MCF 10A (cell line): ENCODE results near the gene EHMT1. TPM values are rescaled to one million over a fixed set of nuclear protein-coding genes. Genes with fewer than 3 reads are reported as not detected.

Experiments
- BruUV-seq: library from RNA; stranded (reverse); fragments of 400-500 nt; replicated peaks from 2 replicates; lab custom pipeline; 2021; lab: Mats Ljungman, UMichigan
- CTCF ChIA-PET: fragments of 300-600 bp; sonication (Branson Sonifier 250); formaldehyde crosslinking; extraction: SDS; loops from one replicate; lab custom pipeline; 2021; ENCODE audit warnings: antibody characterized with exemption, inconsistent platforms; lab: Yijun Ruan, JAX
- POLR2A ChIA-PET: fragments of 300-600, 350-650 bp; sonication (Branson Sonifier 250); formaldehyde crosslinking; extraction: SDS; loops from one replicate; lab custom pipeline; 2020; ENCODE audit warnings: antibody characterized with exemption, inconsistent platforms; lab: Yijun Ruan, JAX
- DNase-seq: peaks from one replicate; pipeline ENCODE4 v3.0.0-alpha.2; 2018; ENCODE audit not compliant: unreplicated experiment
- H3K27ac Mint-ChIP-seq: one replicate; pipeline ENCODE4 v1.8.0; 2022; ENCODE audit warnings: mild to moderate bottlenecking, low read depth, mixed read lengths; ENCODE audit not compliant: unreplicated experiment
- H3K27me3 Mint-ChIP-seq: one replicate; pipeline ENCODE4 v1.8.0; 2022; ENCODE audit warnings: mixed read lengths; ENCODE audit not compliant: insufficient read depth, unreplicated experiment
- H3K36me3 Mint-ChIP-seq: one replicate; pipeline ENCODE4 v1.8.0; 2022; ENCODE audit warnings: mild to moderate bottlenecking, moderate library complexity, mixed read lengths; ENCODE audit not compliant: insufficient read depth, unreplicated experiment
- H3K4me1 Mint-ChIP-seq: one replicate; pipeline ENCODE4 v1.8.0; 2022; ENCODE audit warnings: mixed read lengths; ENCODE audit not compliant: insufficient read depth, unreplicated experiment
- H3K4me3 Mint-ChIP-seq: one replicate; pipeline ENCODE4 v1.8.0; 2022; ENCODE audit warnings: mild to moderate bottlenecking, moderate library complexity, mixed read lengths; ENCODE audit not compliant: unreplicated experiment
- H3K9me3 Mint-ChIP-seq: one replicate; pipeline ENCODE4 v1.8.0; 2022; ENCODE audit warnings: mixed read lengths; ENCODE audit not compliant: unreplicated experiment
- CTCF ChIP-seq: fragments of 200-600 bp; IDR thresholded peaks from one replicate; pipeline ENCODE4 v1.8.0; 2022; ENCODE audit warnings: antibody characterized with exemption, mild to moderate bottlenecking; ENCODE audit not compliant: unreplicated experiment
- intact Hi-C: fragments of 100-400 bp; cut with micrococcal nuclease; formaldehyde crosslinking; loops from 2 replicates; pipeline ENCODE4 v1.14.1; 2022
- total RNA-seq: library from RNA; stranded (reverse); gene quantifications from 2 replicates; pipeline ENCODE4 v1.2.3, GENCODE V29; 2022

The EHMT1 gene
- total RNA-seq, 1 experiment from 2014 or later: 79.7 TPM

DNA sequence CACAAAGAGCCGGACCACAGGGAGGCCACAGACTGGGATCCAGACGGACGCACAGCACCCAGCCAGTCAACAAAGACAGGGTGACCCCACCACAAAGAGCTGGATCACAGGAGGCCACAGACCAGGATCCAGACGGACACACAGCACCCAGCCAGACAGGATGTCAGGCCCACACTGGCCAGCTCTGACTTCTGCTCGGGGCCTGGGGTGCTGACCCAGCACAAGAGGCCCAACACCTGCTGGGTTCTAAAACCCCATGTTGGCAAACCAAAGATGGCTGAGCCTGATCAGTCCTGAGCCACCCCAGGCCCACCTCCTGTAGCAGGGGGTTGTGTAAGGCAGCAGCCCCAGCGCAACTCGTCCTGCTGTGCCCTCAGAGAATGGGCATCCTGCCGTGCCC is 34.8 kb upstream of the EHMT1 start:
- ChIA-PET CTCF (no interaction called here), POLR2A (no interaction called here)
- Mint-ChIP-seq H3K27ac (no peak overlapping the region), H3K36me3 (peaks cover 39% of the 10 kb centered on the region), H3K4me1 (no peaks in the 10 kb centered on the region), H3K27me3 (no peaks in the 10 kb centered on the region), H3K9me3 (no peaks in the 10 kb centered on the region), H3K4me3 (no peak overlapping the region)
- TF ChIP-seq CTCF: no peak
- intact Hi-C loops: no loop called here
- no peak for DNase-seq
- no TSS peak for BruUV-seq

DNA sequence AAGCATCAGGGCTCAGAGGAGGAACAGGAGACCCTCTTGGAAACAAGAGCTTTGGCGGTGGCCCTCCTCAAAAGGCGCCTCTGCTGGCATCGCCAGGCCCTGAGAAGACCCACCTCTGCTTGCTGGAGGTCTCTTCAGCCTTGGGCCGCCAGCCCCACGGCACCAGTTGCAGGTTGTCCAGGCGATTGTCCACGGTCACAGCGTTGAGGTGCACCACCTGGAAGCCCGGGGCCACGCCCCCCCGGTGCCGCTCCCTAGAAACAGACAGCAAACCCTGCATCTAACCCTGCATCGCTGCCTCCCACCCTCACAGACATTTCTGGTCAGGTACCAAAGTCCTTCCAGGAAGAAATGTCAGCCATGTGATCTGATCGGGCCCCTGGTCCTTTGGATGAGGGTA is 32.0 kb upstream of the EHMT1 start:
- POLR2A ChIA-PET: interaction anchor here (0.8 to 5.6 kb wide), 4 partner anchors 8 to 32 kb away, joined by 3 to 64 read pairs (median 4); partner anchors contain the start of genes DPH7 and EHMT1
- CTCF ChIA-PET: interaction anchor here (0.9 to 2.8 kb wide), 2 partner anchors 8 to 52 kb away, joined by 4 to 34 read pairs; partner anchors contain the start of gene DPH7

GRCh38 chr9:137588311-137588710 is 30.5 kb upstream of the EHMT1 start:
- H3K27me3 Mint-ChIP-seq: no peaks in the 10 kb centered on the region
- no peak for DNase-seq
- peaks cover 29% of the 10 kb centered on the region for H3K36me3 Mint-ChIP-seq
- intact Hi-C loops: no loop called here
- no peak for TF ChIP-seq CTCF
- POLR2A ChIA-PET: interaction anchor here (1.2 to 5.6 kb wide), 8 partner anchors 9 to 53 kb away, joined by 3 to 64 read pairs (median 6); partner anchors contain the start of genes ARRDC1, DPH7, EHMT1 and MRPL41
- H3K4me3 Mint-ChIP-seq: peak overlapping the region; percentile 72
- no peaks in the 10 kb centered on the region for H3K9me3 Mint-ChIP-seq
- H3K27ac Mint-ChIP-seq: no peak overlapping the region
- no TSS peak for BruUV-seq
- H3K4me1 Mint-ChIP-seq: no peaks in the 10 kb centered on the region
- CTCF ChIA-PET: interaction anchor here (0.7 to 2.8 kb wide), 4 partner anchors 9 to 85 kb away, joined by 3 to 34 read pairs (median 3); partner anchors contain the start of gene DPH7

More for the DNA sequence above, 32.0 kb upstream of the EHMT1 start:
- intact Hi-C loops: no loop called here
- BruUV-seq: no TSS peak
- no peaks in the 10 kb centered on the region for H3K9me3 Mint-ChIP-seq
- no peaks in the 10 kb centered on the region for H3K27me3 Mint-ChIP-seq
- no peaks in the 10 kb centered on the region for H3K4me1 Mint-ChIP-seq
- H3K27ac Mint-ChIP-seq: no peak overlapping the region
- peaks cover 32% of the 10 kb centered on the region for H3K36me3 Mint-ChIP-seq
- H3K4me3 Mint-ChIP-seq: no peak overlapping the region
- TF ChIP-seq CTCF: no peak
- no peak for DNase-seq

- TF ChIP-seq CTCF: no peak
- ChIA-PET POLR2A (interaction anchor here (1.2 to 5.6 kb wide), 7 partner anchors 10 to 54 kb away, joined by 3 to 64 read pairs (median 5); partner anchors contain the start of genes ARRDC1, DPH7, EHMT1 and MRPL41), CTCF (interaction anchor here (0.8 to 2.8 kb wide), 3 partner anchors 10 to 84 kb away, joined by 3 to 34 read pairs (median 3); partner anchors contain the start of gene DPH7)
- Mint-ChIP-seq H3K27ac (peak overlapping the region; percentile 67), H3K27me3 (no peaks in the 10 kb centered on the region), H3K4me3 (peak overlapping the region; percentile 72), H3K9me3 (no peaks in the 10 kb centered on the region), H3K4me1 (no peaks in the 10 kb centered on the region), H3K36me3 (peaks cover 29% of the 10 kb centered on the region)
- DNase-seq: no peak
- TSS peak; percentile 51 for BruUV-seq
- intact Hi-C loops: no loop called here
Measured at GRCh38 chr9:137588891-137589290, 29.9 kb upstream of the EHMT1 start.
